ENCODE measurements around the gene RPUSD1.

Gene RPUSD1

DNA sequence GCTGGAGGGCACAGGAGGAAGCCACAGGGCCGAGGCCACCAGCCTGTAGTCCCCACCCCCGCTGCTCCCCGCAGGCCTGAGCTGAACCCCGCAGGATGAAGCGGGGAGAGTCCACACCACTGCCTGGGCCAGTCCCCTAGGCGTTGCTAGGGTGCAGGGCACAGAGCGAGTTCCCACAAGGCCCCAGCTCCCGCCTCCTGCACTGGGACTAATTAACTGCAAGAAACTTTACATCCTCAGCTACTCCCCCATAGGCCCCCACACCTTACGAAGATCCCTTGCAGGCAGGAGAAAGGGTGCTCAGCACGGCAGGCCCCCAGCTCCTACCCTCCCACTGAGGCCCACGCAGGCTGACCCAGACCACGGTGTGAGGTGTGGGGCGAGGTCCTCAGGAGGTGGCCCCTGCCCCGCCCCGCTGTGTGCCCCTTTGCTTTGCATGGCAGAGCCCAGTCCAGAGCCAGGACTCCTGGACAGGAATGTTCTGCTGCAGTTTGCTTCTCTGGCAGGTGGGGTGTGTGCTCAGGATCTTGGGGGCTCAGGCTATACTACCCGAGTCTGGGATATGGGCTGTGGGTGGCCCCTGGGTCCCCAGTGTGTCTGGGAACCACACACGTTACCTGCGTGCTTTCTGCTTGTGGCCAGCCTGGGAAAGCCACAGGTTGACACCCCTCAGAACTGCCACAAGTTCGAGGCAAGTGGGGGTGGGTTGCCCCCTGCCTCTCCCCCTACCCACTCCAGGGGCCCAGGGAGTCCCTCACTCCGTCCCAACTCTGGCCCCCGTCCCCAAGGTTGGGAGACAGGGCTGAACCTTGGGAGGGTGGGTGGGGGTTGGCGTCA is 11.1 kb upstream of the RPUSD1 start:
- DNase-seq (ENCODE audit: low spot score), result no peak

DNA sequence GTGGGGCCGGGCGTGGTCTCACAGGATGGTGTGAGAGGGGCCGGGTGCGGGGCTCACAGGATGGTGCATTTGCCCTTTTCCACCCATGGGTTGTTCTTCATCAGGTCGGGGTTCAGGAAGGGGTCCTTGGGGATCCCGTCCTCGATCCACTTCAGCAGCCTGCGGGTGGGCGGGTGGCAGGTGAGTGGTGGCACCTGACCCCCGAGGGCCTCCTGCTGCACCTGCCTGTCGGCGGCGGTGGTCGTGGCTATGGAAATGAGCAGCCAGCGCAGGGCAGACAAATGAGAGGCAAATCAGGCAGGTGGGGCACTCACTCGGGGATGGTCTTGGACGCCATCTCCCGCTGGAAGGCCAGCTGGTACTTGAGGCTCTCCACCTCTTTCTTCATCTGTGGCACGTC is 10.5 kb upstream of the RPUSD1 start:
- DNase-seq (ENCODE audit: low spot score), result no peak

DNA sequence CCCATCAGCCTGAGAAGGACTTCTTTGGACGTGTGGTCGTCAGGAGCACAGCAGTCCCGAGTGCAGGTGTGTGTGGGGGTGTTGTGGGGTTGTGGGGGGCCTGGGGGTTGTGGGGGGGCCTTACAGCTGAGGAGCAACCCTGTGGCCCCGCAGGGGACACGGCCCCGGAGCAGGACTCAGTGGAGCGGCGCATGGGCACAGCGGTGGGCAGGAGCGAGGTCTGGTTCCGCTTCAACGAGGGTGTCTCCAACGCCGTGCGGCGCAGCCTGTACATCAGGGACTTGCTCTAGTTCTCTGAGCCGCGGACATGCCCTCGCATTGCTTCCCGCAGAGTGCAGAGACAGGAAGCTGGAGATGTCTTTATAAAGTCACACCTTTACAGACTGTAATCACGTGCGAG is 9.5 kb upstream of the RPUSD1 start:
- no peak for DNase-seq (ENCODE audit: low spot score)

DNA sequence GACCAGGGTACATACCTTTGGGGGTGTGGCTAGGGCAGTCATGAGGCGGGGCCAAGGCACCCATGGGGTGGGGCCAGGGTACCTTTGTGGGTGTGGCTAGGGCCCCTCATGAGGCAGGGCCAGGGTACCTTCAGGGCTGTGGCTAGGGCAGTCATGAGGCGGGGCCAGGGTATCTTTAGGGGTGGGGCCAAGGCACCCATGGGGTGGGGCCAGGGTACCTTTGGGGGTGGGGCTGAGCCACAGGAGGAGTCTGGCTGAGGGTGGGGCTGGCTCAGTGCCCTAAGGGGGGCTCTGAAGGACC is 8.9 kb upstream of the RPUSD1 start:
- DNase-seq (ENCODE audit: low spot score), result no peak

DNA sequence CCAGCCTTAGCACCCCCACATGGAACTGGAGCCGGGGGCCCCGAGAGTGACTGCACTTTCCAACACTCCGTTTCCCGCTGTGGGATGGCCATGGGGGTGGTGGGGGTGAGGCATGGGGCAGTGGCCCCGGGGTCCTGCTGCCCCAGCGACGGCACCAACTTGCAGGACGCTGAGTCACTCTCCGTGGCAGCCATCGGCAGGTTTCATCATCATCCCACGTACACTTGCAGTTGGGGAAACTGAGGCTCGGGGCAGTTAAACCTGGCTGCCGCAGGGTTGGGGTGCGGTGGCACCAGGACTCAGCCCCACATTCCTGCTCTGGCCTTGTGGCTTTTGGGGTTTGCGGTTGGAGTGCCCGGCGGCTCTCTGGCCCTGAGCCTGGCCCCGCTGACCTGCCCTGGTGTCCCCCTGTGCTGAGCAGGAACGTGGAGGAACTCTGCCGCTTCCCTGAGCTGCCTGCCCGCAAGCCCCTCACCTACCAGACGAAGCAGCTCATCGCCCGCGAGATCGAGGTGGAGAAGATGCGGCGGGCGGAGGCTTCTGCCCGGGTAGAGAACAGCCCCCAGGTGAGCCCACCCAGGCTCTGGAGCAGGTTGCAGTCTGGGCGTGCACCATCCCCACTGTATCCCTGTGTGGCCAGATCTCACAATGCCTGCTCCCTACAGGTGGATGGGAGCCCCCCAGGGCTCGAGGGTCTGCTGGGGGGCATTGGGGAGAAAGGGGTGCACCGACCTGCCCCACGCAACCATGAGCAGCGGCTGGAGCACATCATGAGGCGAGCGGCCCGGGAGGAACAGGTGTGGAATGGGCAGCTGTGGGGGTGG is 8.3 kb upstream of the RPUSD1 start:
- no peak for DNase-seq (ENCODE audit: low spot score)

DNA sequence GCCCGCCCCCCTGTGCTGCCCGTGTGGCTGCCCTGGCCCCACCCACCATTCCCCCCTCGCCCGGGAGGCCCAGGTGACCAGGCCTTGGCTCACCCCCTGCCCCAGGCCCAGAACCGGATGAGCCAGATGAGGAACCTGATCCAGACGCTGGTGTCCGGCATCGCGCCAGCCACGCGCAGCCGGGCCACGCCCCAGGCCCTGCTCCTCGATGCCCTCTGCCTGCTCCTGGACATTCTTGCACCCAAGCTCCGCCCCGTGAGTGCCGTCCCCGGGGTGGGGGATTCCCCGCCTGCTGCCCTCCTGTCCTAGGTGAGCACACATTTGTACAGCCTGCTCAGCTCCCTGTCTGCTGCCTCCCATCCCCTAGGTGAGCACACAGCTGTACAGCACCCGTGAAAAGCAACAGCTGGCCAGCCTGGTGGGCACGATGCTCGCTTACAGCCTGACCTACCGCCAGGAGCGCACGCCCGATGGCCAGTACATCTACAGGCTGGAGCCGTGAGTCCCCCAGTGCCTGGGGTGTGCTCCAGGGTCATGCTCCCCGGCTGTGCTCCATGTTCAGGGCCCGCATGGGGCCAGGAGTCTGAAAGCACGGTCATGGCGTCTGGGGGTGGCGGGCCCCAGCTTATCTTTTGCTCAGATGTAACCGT is 7.5 kb upstream of the RPUSD1 start:
- DNase-seq (ENCODE audit: low spot score), result no peak

DNA sequence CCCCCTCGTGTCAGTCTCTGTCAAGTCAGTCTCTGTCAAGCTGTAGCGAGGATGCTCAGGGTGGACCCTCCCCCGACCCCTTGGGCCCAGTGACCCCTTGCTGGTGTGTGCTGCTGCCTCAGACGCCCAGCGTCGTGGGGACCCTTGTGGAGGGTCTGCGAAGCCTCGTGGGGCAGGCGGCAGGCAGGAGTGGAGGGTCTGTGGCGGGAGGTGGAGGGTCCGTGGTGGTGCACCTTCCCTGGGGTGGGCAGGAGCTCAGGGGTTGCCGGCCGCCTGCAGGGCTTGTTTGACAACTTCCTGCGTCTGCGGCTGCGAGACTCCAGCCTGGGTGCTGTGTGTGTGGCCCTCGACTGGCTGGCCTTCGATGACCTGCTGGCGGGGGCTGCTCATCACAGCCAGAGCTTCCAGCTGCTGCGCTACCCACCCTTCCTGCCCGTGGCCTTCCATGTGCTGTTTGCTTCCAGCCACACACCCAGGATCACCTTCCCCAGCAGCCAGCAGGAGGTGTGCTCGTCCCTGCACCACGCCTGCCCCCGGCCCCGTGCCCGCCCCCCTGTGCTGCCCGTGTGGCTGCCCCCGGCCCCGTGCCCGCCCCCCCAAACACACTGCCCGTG is 6.8 kb upstream of the RPUSD1 start:
- no peak for DNase-seq (ENCODE audit: low spot score)

DNA sequence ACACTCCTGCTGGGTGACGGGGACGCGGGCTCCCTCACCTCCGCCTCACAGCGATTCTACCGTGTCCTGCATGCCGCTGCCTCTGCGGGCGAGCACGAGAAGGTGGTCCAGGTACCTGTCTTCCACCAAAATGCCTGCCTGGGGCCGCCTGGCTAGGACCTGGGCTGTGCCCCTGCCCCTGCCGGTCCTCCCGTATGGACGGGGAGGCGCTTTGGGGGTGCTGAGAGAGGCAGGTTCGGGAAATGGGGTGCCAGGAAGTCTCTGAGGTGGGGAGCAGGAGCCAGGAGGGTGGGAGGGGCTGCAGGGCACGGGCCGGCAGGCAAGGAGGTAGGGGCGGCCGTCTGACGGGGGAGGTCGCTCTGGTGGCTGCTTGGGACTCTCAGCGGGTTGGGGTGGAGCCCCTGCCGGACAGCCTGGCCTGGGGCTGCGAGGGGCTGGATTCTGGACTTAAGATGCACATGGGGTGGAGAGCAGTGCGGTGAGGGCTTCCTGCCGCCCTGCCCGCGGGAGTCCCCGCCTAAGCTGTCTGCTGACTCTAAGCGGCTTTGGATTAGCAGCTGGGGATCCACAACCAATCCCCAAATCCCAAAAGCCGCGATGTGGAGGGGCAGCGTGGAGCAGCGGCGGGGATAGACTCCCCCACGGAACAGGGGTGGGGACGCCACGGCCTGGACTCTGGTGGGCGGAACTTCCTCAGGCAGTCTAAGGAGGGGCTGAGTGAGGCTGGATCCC is 6.1 kb upstream of the RPUSD1 start:
- no peak for DNase-seq (ENCODE audit: low spot score)

DNA sequence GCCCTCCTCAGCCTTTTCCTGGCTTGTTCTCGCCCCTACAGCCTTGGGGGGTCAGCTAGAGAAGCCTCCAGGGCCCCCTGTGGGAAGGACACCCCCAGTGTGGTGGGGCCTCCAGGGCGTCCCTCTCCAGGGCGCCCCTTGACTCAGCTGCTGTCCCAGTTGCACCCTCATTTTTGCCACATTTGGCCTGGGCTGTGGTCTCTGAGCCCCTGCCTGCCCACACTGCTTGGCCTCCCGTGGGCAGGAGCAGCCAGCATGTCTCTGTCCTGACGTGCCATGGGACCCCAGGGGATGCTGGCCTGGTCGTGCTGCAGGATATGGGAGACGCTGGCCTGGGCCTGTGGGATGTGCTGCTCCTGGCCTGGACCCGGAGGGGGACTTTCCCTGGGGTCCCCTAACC is 5.2 kb upstream of the RPUSD1 start:
- DNase-seq (ENCODE audit: low spot score), result no peak

DNA sequence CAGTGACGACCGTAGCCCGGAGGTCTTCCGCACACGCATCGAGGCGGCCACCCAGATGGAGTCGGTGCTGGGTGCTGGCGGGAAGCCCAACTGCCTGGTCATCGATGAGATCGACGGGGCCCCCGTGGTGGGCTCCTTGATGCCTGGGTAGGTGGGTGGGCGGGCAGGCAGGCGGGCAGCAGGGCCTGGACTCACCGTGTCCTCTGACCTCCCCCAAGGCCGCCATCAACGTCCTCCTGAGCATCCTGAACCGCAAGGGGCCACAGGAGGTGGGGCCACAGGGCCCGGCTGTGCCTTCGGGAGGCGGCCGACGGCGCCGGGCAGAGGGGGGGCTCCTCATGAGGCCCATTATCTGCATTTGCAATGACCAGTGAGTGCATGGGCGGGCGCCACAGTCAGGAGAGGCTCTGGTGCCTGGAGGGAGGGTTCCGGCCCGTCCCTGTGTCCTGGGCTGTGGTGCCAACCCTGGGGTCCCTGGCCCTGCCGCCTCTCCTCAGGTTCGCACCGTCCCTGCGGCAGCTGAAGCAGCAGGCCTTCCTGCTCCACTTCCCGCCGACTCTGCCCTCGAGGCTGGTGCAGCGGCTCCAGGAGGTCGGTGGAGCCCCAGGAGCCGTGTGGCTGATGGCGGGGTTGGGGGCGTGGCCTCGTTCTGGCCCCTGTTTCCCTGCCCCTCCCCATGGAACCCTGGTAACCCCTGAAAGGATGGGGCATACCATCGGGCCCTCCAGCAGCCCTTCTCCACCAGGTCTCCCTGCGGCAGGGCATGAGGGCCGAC is 4.2 kb upstream of the RPUSD1 start:
- DNase-seq (ENCODE audit: low spot score), result no peak

DNA sequence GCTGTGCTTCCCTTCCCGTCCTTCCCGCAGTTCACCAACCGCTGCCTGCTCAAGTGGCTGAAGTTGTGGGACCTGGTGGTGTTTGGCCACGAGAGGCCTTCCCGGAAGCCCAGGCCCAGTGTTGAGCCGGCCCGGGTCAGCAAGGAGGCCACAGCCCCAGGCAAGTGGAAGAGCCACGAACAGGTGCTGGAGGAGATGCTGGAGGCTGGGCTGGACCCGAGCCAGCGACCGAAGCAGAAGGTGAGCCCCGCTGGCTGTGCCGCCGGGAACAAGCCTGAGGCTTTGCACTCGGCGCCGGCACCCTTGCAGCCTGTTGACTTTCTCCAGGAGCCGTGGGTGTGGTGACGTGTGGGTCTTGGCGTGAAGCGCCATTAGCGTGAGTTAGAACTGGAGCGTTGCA is 3.0 kb upstream of the RPUSD1 start:
- DNase-seq (ENCODE audit: low spot score), result no peak

DNA sequence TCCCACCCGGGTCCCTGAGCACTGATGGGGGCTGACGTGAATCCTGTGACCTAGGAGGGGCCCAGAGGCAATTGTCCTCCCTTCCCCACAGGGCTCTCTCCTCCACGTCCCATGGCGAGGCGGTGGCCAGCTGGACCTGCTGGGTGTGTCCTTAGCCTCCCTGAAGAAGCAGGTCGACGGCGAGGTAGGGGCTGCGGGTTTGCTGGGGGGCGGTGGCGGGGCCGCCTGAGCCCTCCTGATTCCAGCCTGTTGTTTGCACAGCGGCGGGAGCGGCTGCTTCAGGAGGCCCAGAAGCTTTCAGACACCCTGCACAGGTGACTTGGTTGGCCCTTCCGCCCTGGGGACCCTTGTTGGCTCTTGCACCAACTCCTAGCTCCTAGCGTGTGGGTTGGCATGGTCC is 1.9 kb upstream of the RPUSD1 start:
- DNase-seq (ENCODE audit: low spot score), result no peak

DNA sequence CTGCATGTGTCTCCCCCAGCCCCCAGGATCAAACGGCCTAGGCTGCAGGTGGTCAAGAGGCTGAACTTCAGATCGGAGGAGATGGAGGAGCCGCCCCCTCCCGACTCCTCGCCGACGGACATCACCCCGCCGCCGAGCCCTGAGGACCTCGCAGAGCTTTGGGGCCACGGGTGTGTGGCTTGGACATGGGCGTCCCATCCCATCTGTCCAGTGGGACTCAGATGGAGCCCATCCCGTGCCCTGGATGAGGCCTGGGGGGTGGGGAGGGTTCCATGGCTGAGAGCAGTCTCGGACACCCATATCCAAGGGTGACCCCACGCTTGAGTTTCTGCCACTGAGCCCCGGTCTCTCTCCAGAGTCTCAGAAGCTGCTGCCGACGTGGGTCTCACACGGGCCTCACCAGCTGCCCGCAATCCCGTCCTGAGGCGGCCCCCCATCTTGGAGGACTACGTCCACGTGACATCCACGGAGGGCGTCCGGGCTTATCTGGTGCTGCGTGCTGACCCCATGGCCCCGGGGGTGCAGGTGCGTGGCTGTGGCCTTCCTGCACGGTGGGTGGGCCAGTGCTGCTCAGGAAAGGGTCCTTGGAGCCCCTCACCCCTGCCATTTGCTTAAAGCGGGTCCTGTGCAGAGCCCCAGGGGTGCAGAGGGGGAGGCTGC is 1.1 kb upstream of the RPUSD1 start:
- DNase-seq (ENCODE audit: low spot score), result no peak

DNA sequence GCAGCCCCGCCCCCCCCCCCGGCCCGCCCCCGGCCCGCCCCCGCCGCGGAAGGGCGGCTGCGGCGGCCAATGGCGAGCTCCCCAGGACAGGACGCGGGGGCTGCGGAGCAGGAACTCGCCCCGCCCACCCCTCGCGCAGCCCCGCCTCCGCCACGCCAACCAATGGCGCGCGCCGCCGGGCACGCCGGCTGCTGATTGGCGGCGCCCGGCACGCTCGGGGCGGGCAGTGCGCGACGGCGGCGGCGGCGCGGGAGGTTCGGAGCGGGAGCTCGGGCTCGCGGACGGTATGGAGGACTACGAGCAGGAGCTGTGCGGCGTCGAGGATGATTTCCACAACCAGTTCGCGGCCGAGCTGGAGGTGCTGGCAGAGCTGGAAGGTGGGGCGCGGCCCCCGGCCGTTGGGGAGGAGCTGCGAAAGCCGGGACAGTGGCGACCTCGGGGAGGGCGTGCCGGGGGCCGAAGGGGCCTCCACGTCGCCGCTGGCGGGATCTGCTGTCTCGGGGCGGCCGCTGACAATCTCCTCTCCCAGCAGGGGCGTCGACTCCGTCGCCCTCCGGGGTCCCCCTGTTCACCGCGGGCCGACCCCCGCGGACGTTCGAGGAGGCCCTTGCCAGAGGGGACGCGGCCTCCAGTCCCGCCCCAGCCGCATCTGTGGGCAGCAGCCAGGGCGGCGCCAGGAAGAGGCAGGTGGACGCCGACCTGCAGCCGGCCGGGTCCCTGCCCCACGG is 382 bp upstream of the RPUSD1 start, which contains the start of gene CHTF18:
Gene CHTF18, plus strand, starts transcription at position 222 of the 728 bp plus-strand sequence. Its CDS starts 65 bp downstream, at position 287.
- DNase-seq (ENCODE audit: low spot score), result peak; percentile 94

DNA sequence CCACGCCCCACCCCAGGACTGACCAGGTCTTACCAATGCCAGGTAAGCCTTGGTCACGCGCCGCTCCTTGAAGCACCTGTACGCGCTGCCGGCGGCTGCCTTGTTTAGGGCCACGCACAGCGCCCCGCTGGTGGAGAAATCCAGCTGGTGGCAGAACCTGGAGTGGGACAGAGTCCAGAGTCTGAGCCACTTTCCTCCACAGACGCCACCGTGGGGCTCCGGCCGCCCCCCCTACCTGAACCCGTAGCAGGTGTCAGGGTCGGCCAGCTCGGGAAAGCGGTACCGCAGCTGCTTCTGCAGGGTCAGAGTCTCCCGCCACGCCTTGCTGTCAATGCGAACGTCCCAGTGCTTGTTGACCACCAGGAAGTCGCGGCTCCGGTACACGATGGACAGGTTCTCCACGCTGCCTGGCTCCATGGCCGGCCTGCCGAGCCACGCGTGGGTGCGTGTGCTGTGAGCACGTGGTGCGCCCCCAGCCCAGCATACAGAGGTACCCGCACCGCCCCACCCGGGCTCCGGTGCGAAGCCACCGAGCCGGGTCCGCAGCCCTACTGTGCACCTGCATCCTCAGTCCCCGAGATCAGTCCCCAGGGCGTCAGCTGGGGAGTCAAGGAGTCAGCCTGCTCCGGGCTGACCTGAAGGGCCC is 737 bp downstream of the RPUSD1 start:
- DNase-seq (ENCODE audit: low spot score), result no peak

DNA sequence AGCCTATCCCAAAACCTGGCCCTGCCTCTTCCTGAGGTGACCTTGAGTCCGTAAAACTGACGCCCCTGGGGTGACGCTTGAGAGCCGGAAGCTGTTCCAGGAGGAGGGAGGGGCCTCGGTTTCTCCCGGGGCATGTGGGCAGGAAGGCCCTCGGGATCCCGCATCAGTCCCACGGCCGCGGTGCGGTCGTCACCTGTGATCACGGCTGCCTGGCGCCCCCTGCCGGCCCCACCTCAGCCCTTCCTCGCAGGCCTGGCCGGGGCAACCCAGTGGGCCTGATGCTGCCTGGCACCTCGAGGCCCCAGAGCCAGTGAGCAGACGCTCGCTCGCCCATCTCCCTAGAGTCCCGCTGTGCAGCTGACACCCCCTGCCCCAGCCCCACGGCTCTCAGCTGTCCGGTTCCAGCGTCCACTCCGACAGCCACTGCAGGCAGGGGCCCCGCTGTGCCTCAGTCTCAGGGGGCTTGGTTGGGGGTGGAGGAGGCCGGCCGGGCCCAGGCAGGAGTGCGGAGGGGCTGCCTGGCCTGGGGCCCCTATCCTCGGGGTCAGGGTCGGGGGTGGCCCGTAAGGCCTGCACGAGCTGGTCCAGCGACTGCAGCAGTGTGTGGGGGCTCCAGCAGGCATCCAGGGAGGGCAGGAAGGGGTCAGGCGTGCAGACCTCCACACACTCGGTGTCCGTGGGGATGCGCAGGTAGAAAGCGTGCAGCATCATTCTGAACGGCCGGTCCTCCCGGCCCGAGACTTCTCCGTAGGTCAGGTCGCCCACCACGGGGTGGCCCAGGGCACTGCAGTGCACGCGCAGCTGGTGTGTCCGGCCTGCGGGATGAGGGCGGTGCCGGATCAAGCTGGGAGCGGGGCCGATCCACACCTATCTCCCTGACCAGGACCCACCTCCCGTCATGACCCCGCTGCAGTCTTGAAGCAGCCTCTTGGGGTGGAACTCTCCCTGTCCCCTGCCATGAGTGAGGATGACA is 2.3 kb downstream of the RPUSD1 start:
- DNase-seq (ENCODE audit: low spot score), result peak; percentile 57

DNA sequence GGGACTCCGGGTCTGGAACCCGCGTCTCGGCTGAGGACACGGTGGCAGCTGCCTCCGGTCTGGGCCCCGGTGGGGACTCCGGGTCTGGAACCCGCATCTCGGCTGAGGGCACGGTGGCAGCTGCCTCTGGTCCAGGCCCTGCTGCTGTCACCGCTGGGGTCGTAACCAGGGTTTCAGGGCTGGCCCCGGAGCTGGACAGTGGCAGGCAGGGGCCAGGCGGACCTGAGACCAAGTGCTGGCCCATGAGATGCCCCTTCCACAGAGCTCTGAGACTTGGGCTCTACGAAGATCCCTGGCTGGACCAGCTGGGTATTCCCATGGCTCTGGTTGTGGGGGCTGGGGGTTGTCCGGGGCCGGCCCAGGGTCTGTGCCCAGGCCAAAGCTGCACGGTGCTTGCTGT is 3.8 kb downstream of the RPUSD1 start:
- no peak for DNase-seq (ENCODE audit: low spot score)

Data from Ammon's horn (tissue), 1 donor.